Astrocyte (in vitro differentiated cells and primary cell): Measurements from ENCODE around the gene CDH13. TPM values are rescaled to one million over a fixed set of nuclear protein-coding genes. Genes with fewer than 3 reads are reported as not detected.

ENCODE experiments used
- DNase-seq: peaks from one replicate; pipeline ENCODE4 v3.0.0-alpha.2; 2010; ENCODE audit warnings: low read depth
- FAIRE-seq: peaks from 2 replicates; lab custom pipeline; 2011; peaks lifted over from hg19 to GRCh38; lab: Jason Lieb, UNC
- H2AFZ ChIP-seq: 2 replicates; pipeline ENCODE4 v1.6.0; 2012; ENCODE audit warnings: low read depth, low read length, inconsistent platforms
- H3K27ac ChIP-seq: 2 replicates; pipeline ENCODE4 v1.5.1; 2011; ENCODE audit warnings: low read depth, low read length, inconsistent platforms
- H3K27me3 ChIP-seq: 2 replicates; pipeline ENCODE4 v1.6.0; 2011; ENCODE audit warnings: low read length, inconsistent platforms; ENCODE audit not compliant: insufficient read depth
- H3K36me3 ChIP-seq: 2 replicates; pipeline ENCODE4 v1.5.1; 2011; ENCODE audit warnings: low read length, inconsistent platforms; ENCODE audit not compliant: insufficient read depth
- H3K4me1 ChIP-seq: 2 replicates; pipeline ENCODE4 v1.5.1; 2011; ENCODE audit warnings: low read length, inconsistent platforms; ENCODE audit not compliant: insufficient read depth
- H3K4me2 ChIP-seq: 2 replicates; pipeline ENCODE4 v1.6.0; 2012; ENCODE audit warnings: low read length, inconsistent platforms
- H3K4me3 ChIP-seq: 2 replicates; pipeline ENCODE4 v1.5.1; 2011; ENCODE audit warnings: low read depth, mild to moderate bottlenecking, low read length, inconsistent platforms; ENCODE audit not compliant: insufficient read depth
- H3K79me2 ChIP-seq: 2 replicates; pipeline ENCODE4 v1.6.0; 2012; ENCODE audit warnings: mild to moderate bottlenecking, low read length, inconsistent platforms; ENCODE audit not compliant: insufficient read depth
- H3K9ac ChIP-seq: 2 replicates; pipeline ENCODE4 v1.6.0; 2012; ENCODE audit warnings: mild to moderate bottlenecking, low read length, inconsistent platforms
- H3K9me3 ChIP-seq: 2 replicates; pipeline ENCODE4 v1.5.1; 2012; ENCODE audit warnings: low read depth, mild to moderate bottlenecking, low read length, inconsistent platforms; ENCODE audit not compliant: insufficient read depth
- H4K20me1 ChIP-seq: 2 replicates; pipeline ENCODE4 v1.6.0; 2012; ENCODE audit warnings: low read length, inconsistent platforms; ENCODE audit not compliant: insufficient read depth
- H3K27ac Mint-ChIP-seq: one replicate; pipeline ENCODE4 v1.8.0; 2021; ENCODE audit warnings: mild to moderate bottlenecking, mixed read lengths; ENCODE audit not compliant: unreplicated experiment
- H3K27me3 Mint-ChIP-seq: one replicate; pipeline ENCODE4 v1.8.0; 2021; ENCODE audit warnings: low read depth, mixed read lengths; ENCODE audit not compliant: unreplicated experiment
- H3K36me3 Mint-ChIP-seq: one replicate; pipeline ENCODE4 v1.8.0; 2021; ENCODE audit warnings: low read depth, mixed read lengths; ENCODE audit not compliant: unreplicated experiment
- H3K4me1 Mint-ChIP-seq: one replicate; pipeline ENCODE4 v1.8.0; 2021; ENCODE audit warnings: low read depth, mixed read lengths; ENCODE audit not compliant: unreplicated experiment
- H3K4me3 Mint-ChIP-seq: one replicate; pipeline ENCODE4 v1.8.0; 2021; ENCODE audit warnings: mild to moderate bottlenecking, moderate library complexity, mixed read lengths; ENCODE audit not compliant: unreplicated experiment
- H3K9me3 Mint-ChIP-seq: one replicate; pipeline ENCODE4 v1.8.0; 2021; ENCODE audit warnings: mild to moderate bottlenecking, mixed read lengths; ENCODE audit not compliant: unreplicated experiment
- EZH2 ChIP-seq: IDR thresholded peaks from 2 replicates; pipeline ENCODE4 v1.6.1; 2012; ENCODE audit warnings: mild to moderate bottlenecking, low read length, inconsistent platforms; ENCODE audit not compliant: insufficient read depth
- total RNA-seq: library from RNA; stranded (reverse); gene quantifications from 2 replicates; pipeline ENCODE4 v1.2.1, GENCODE V29; 2021
- TF ChIP-seq, protein P1 (sequence below): IDR thresholded peaks from 2 replicates; pipeline ENCODE4 v1.5.1; 2011; ENCODE audit warnings: low read depth, mild to moderate bottlenecking, inconsistent platforms, low read length, moderate library complexity; ENCODE audit not compliant: insufficient read depth

CDH13 gene
- total RNA-seq, 1 donor from 2014 or later, result 41.7 TPM

DNA sequence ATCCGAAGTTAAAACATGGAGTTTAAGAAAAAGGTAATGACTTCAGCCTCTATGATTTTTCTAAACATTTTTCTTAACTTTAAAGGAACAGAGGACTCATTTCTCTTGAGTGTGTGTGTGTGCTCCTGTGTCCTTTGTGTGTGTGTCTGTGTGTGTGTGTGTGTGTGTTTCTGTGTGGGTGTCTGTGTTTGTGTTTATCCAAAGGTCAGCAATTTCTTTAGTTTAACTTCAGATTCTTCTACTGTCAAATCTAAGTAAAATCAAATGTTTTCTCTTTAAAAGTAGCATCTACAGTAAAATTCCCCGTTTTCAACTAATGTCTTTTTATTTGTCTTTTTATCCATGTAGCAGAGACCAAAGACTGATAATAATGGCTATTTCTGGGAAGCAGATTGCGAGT is 1212.8 kb downstream of the CDH13 start:
- Histone ChIP-seq H3K9ac (no peak overlapping the region), H3K27ac (no peak overlapping the region), H3K9me3 (no peaks in the 10 kb centered on the region), H2AFZ (no peak overlapping the region), H3K4me1 (peaks cover 9% of the 10 kb centered on the region), H3K79me2 (no peaks in the 10 kb centered on the region), H4K20me1 (no peaks in the 10 kb centered on the region), H3K27me3 (no peaks in the 10 kb centered on the region), H3K36me3 (no peaks in the 10 kb centered on the region), H3K4me2 (no peak overlapping the region), H3K4me3 (no peak overlapping the region)
- DNase-seq (no peak), FAIRE-seq (no peak)
- H3K27ac Mint-ChIP-seq, result no peak overlapping the region
- no peaks in the 10 kb centered on the region for H3K9me3 Mint-ChIP-seq
- no peak for TF ChIP-seq EZH2
- TF ChIP-seq, protein P1, sequence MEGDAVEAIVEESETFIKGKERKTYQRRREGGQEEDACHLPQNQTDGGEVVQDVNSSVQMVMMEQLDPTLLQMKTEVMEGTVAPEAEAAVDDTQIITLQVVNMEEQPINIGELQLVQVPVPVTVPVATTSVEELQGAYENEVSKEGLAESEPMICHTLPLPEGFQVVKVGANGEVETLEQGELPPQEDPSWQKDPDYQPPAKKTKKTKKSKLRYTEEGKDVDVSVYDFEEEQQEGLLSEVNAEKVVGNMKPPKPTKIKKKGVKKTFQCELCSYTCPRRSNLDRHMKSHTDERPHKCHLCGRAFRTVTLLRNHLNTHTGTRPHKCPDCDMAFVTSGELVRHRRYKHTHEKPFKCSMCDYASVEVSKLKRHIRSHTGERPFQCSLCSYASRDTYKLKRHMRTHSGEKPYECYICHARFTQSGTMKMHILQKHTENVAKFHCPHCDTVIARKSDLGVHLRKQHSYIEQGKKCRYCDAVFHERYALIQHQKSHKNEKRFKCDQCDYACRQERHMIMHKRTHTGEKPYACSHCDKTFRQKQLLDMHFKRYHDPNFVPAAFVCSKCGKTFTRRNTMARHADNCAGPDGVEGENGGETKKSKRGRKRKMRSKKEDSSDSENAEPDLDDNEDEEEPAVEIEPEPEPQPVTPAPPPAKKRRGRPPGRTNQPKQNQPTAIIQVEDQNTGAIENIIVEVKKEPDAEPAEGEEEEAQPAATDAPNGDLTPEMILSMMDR, result no peak
- H3K36me3 Mint-ChIP-seq, result no peaks in the 10 kb centered on the region
- peaks cover 18% of the 10 kb centered on the region for H3K4me1 Mint-ChIP-seq
- peaks cover 8% of the 10 kb centered on the region for H3K27me3 Mint-ChIP-seq
- H3K4me3 Mint-ChIP-seq, result no peak overlapping the region

DNA sequence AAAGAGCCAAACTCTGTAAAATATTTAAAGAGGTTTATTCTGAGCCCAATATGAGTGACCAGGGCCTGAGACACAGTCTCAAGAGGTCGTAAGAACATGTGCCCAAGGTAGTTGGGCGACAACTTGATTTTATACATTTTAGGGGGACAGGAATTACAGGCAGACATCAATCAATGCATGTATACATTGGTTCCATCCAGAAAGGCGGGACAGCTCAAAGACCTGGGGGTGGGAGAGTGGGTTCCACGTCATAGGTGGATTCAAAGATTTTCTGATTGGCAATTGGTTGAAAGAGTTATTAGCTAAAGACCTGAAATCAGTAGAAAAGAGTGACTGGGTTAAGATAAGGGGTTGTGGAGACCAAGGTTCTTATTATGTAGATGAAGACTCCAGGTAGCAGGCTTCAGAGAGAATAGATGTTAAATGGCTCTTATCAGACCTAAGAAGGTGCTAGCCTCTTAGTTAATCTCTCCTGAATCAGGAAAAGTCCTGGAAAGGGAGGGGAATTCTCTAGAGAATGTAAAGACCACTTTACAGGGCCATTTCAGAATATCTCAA is 1213.4 kb downstream of the CDH13 start:
- no peaks in the 10 kb centered on the region for H3K9me3 ChIP-seq
- no peak overlapping the region for H3K9ac ChIP-seq
- H3K79me2 ChIP-seq, result no peaks in the 10 kb centered on the region
- H4K20me1 ChIP-seq, result no peaks in the 10 kb centered on the region
- no peak for FAIRE-seq
- no peak overlapping the region for H3K4me3 ChIP-seq
- Mint-ChIP-seq H3K9me3 (no peaks in the 10 kb centered on the region), H3K27ac (no peak overlapping the region), H3K36me3 (no peaks in the 10 kb centered on the region), H3K27me3 (peaks cover 8% of the 10 kb centered on the region), H3K4me1 (peaks cover 15% of the 10 kb centered on the region), H3K4me3 (no peak overlapping the region)
- no peak for DNase-seq
- H3K4me1 ChIP-seq, result peaks cover 8% of the 10 kb centered on the region
- H3K4me2 ChIP-seq, result no peak overlapping the region
- no peak for TF ChIP-seq EZH2
- TF ChIP-seq, protein P1, result no peak
- no peak overlapping the region for H3K27ac ChIP-seq
- H3K27me3 ChIP-seq, result no peaks in the 10 kb centered on the region
- no peak overlapping the region for H2AFZ ChIP-seq
- no peaks in the 10 kb centered on the region for H3K36me3 ChIP-seq

- H4K20me1 ChIP-seq, result no peaks in the 10 kb centered on the region
- no peak overlapping the region for H3K27ac ChIP-seq
- Mint-ChIP-seq H3K4me3 (no peak overlapping the region), H3K36me3 (no peaks in the 10 kb centered on the region), H3K27ac (no peak overlapping the region), H3K9me3 (peaks cover 2% of the 10 kb centered on the region), H3K4me1 (peaks cover 3% of the 10 kb centered on the region), H3K27me3 (peaks cover 13% of the 10 kb centered on the region)
- H3K4me2 ChIP-seq, result no peak overlapping the region
- H3K36me3 ChIP-seq, result no peaks in the 10 kb centered on the region
- DNase-seq (no peak), FAIRE-seq (no peak)
- no peak overlapping the region for H3K4me3 ChIP-seq
- H3K4me1 ChIP-seq, result no peaks in the 10 kb centered on the region
- TF ChIP-seq EZH2, result no peak
- TF ChIP-seq, protein P1, result no peak
- no peaks in the 10 kb centered on the region for H3K9me3 ChIP-seq
- H3K9ac ChIP-seq, result no peak overlapping the region
- H2AFZ ChIP-seq, result no peak overlapping the region
- H3K79me2 ChIP-seq, result no peaks in the 10 kb centered on the region
- no peaks in the 10 kb centered on the region for H3K27me3 ChIP-seq
Observed at GRCh38 chr16:83842291-83842690, 1215.5 kb downstream of the CDH13 start.
